IMR-90 (cell line): ENCODE data around the gene TENT5A. TPM values are rescaled to one million over a fixed set of nuclear protein-coding genes. Genes with fewer than 3 reads are reported as not detected.
A peak's percentile ranks its signal among the peaks of the same experiment; 100 is the strongest.

Experiments used
- ATAC-seq: fragments of 200-7000 bp; cut with Tn5 transposase; 2 replicates; pipeline ENCODE4 v1.9.1; 2020; ENCODE audit warnings: low read depth, mild to moderate bottlenecking, moderate library complexity
- BruUV-seq: library from RNA; stranded (reverse); fragments of 400-500 nt; replicated peaks from 2 replicates; lab custom pipeline; 2021; lab: Mats Ljungman, UMichigan
- CTCF ChIA-PET: fragments of 300-600 bp; formaldehyde crosslinking; extraction: SDS; loops from one replicate; lab custom pipeline; 2021; ENCODE audit warnings: antibody characterized with exemption; lab: Yijun Ruan, JAX
- POLR2A ChIA-PET: fragments of 300-600 bp; sonication (Branson Sonifier 250); formaldehyde crosslinking; loops from one replicate; lab custom pipeline; 2022; ENCODE audit warnings: antibody characterized with exemption; ENCODE audit not compliant: unreplicated experiment; lab: Charles Lee
- DNase-seq: peaks from one replicate; pipeline ENCODE4 v3.0.0; 2013
- H2AFZ ChIP-seq: replicated peaks from 2 replicates; pipeline ENCODE3; 2013; ENCODE audit warnings: low read length, mild to moderate bottlenecking; ENCODE audit not compliant: poor library complexity
- H2AK5ac ChIP-seq: 2 replicates; pipeline ENCODE4 v1.6.1; 2013; ENCODE audit warnings: low read depth, low read length, inconsistent platforms
- H2AK9ac ChIP-seq: replicated peaks from 2 replicates; pipeline ENCODE3; 2013; ENCODE audit warnings: mild to moderate bottlenecking, low read depth, low read length, moderate library complexity; ENCODE audit not compliant: poor library complexity
- H2BK120ac ChIP-seq: 2 replicates; pipeline ENCODE4 v1.6.1; 2013; ENCODE audit warnings: low read depth, low read length, inconsistent platforms
- H2BK15ac ChIP-seq: 3 replicates; pipeline ENCODE4 v1.6.1; 2013; ENCODE audit warnings: low read depth, low read length, inconsistent platforms
- H2BK20ac ChIP-seq: 2 replicates; pipeline ENCODE4 v1.6.1; 2013; ENCODE audit warnings: low read depth, mild to moderate bottlenecking, inconsistent platforms, low read length, moderate library complexity
- H2BK5ac ChIP-seq: 2 replicates; pipeline ENCODE4 v1.6.1; 2013; ENCODE audit warnings: mild to moderate bottlenecking, low read depth, low read length, inconsistent platforms; ENCODE audit not compliant: poor library complexity, severe bottlenecking
- H3K14ac ChIP-seq: replicated peaks from 2 replicates; pipeline ENCODE4 v1.6.1; 2013; ENCODE audit warnings: low read depth, low read length, inconsistent platforms
- H3K18ac ChIP-seq: 2 replicates; pipeline ENCODE4 v1.6.1; 2013; ENCODE audit warnings: low read depth, low read length, control low read depth
- H3K23ac ChIP-seq: 2 replicates; pipeline ENCODE4 v1.6.1; 2013; ENCODE audit warnings: low read depth, low read length, inconsistent platforms
- H3K27ac ChIP-seq: 2 replicates; pipeline ENCODE4 v1.5.1; 2013; ENCODE audit warnings: mild to moderate bottlenecking, control low read depth, low read length; ENCODE audit not compliant: insufficient read depth
- H3K27me3 ChIP-seq: 2 replicates; pipeline ENCODE4 v1.6.1; 2013; ENCODE audit warnings: low read length; ENCODE audit not compliant: control insufficient read depth, insufficient read depth
- H3K36me3 ChIP-seq: 2 replicates; pipeline ENCODE4 v1.6.1; 2013; ENCODE audit warnings: low read length, mixed read lengths; ENCODE audit not compliant: control insufficient read depth, insufficient read depth
- H3K4ac ChIP-seq: 2 replicates; pipeline ENCODE4 v1.6.1; 2013; ENCODE audit warnings: low read depth, low read length, inconsistent platforms
- H3K4me1 ChIP-seq: 2 replicates; pipeline ENCODE4 v1.6.1; 2013; ENCODE audit warnings: low read length, mixed read lengths; ENCODE audit not compliant: control insufficient read depth, insufficient read depth
- H3K4me2 ChIP-seq: 2 replicates; pipeline ENCODE4 v1.6.1; 2013; ENCODE audit warnings: low read depth, mild to moderate bottlenecking, control low read depth, low read length, moderate library complexity
- H3K4me3 ChIP-seq: 2 replicates; pipeline ENCODE4 v1.5.1; 2013; ENCODE audit warnings: low read depth, mild to moderate bottlenecking, control low read depth, low read length, moderate library complexity; ENCODE audit not compliant: insufficient read depth
- H3K56ac ChIP-seq: 2 replicates; pipeline ENCODE4 v1.6.1; 2013; ENCODE audit warnings: low read length, inconsistent platforms; ENCODE audit not compliant: insufficient read depth; ENCODE audit errors: extremely low read depth
- H3K79me1 ChIP-seq, 2 experiments: 2 replicates each; pipeline ENCODE4 v1.6.1; 2013; ENCODE audit warnings: low read length in 2 of 2, inconsistent platforms in 1 of 2, low read depth in 1 of 2
- H3K9ac ChIP-seq: 2 replicates; pipeline ENCODE4 v1.6.1; 2013; ENCODE audit warnings: low read depth, low read length, control low read depth
- H3K9me1 ChIP-seq: 2 replicates; pipeline ENCODE4 v1.6.1; 2013; ENCODE audit warnings: low read length, inconsistent platforms; ENCODE audit not compliant: insufficient read depth
- H3K9me3 ChIP-seq: 2 replicates; pipeline ENCODE4 v1.6.1; 2013; ENCODE audit warnings: low read length; ENCODE audit not compliant: control insufficient read depth, insufficient read depth
- H4K20me1 ChIP-seq: 2 replicates; pipeline ENCODE4 v1.6.1; 2013; ENCODE audit warnings: low read length, inconsistent platforms; ENCODE audit not compliant: insufficient read depth
- H4K5ac ChIP-seq: 2 replicates; pipeline ENCODE4 v1.6.1; 2013; ENCODE audit warnings: mild to moderate bottlenecking, low read depth, low read length, control low read depth
- H4K8ac ChIP-seq, 2 experiments: 2 replicates each; pipeline ENCODE4 v1.6.1; 2013; ENCODE audit warnings: low read depth in 2 of 2, low read length in 2 of 2, control low read depth in 1 of 2, inconsistent platforms in 1 of 2
- H4K91ac ChIP-seq: 2 replicates; pipeline ENCODE4 v1.6.1; 2013; ENCODE audit warnings: low read depth, low read length, inconsistent platforms; ENCODE audit not compliant: insufficient read depth
- BHLHE40 ChIP-seq: fragments of 150-350 bp; IDR thresholded peaks from 2 replicates; pipeline ENCODE4 v1.6.1; 2016; ENCODE audit warnings: mild to moderate bottlenecking, low read depth, low read length
- CEBPB ChIP-seq: IDR thresholded peaks from 2 replicates; pipeline ENCODE4 v1.6.1; 2012; ENCODE audit warnings: low read depth, low read length, improper control_type of control experiment
- FOS ChIP-seq: fragments of 150-350 bp; IDR thresholded peaks from 2 replicates; pipeline ENCODE4 v1.6.1; 2016; ENCODE audit warnings: low read depth, low read length
- MXI1 ChIP-seq: IDR thresholded peaks from 2 replicates; pipeline ENCODE4 v1.6.1; 2012; ENCODE audit warnings: low read depth, mild to moderate bottlenecking, low read length, moderate library complexity, borderline replicate concordance
- NFE2L2 ChIP-seq: fragments of 150-350 bp; IDR thresholded peaks from 2 replicates; pipeline ENCODE4 v1.6.1; 2016; ENCODE audit warnings: low read depth, mild to moderate bottlenecking, low read length
- RCOR1 ChIP-seq: IDR thresholded peaks from 2 replicates; pipeline ENCODE4 v1.6.1; 2012; ENCODE audit warnings: mild to moderate bottlenecking, low read length, improper control_type of control experiment; ENCODE audit not compliant: insufficient replicate concordance
- RFX5 ChIP-seq: IDR thresholded peaks from 2 replicates; pipeline ENCODE4 v1.8.0; 2012; ENCODE audit warnings: low read depth, mild to moderate bottlenecking, low read length, moderate library complexity
- WGBS, 2 experiments: methylation state at CpG; one replicate each; pipeline versions ENCODE4 v1.1.5 to v1.1.7; 2013; ENCODE audit warnings: missing lambda C conversion rate in 2 of 2; ENCODE audit not compliant: insufficient read length in 1 of 2; ENCODE audit errors: extremely low coverage in 2 of 2; 5-methylcytosine and 5-hydroxymethylcytosine counted together
- dilution Hi-C: fragments of 300-500 bp; cut with HindIII; formaldehyde crosslinking; loops from one replicate; pipeline ENCODE4 v1.14.3; 2018; ENCODE audit warnings: low sequenced_read_pairs; ENCODE audit not compliant: unreplicated experiment
- in situ Hi-C: fragments of 300-500 bp; cut with MboI; formaldehyde crosslinking; loops from 3 replicates; pipeline ENCODE4 v1.14.3; 2019; ENCODE audit warnings: low sequenced_read_pairs, inconsistent platforms, mixed read lengths
- intact Hi-C: fragments of 100-400 bp; cut with micrococcal nuclease; formaldehyde crosslinking; loops from 2 replicates; pipeline ENCODE4 v1.10.0; 2022
- polyA plus RNA-seq, 3 experiments: library from polyadenylated mRNA; depleted of rRNA; stranded (reverse); fragments of >200 nt; gene quantifications; 2 replicates each; pipeline ENCODE4 v1.2.3, GENCODE V29; 2012; ENCODE audit warnings: low replicate concordance in 1 of 3
- total RNA-seq: library from RNA; depleted of rRNA; stranded (reverse); fragments of >200 nt; gene quantifications from 2 replicates; pipeline ENCODE4 v1.2.3, GENCODE V29; 2012

Gene TENT5A
- total and polyA plus RNA-seq, 2 of the 4 experiments (the other 2 are of a cell fraction): 3.5 to 10.8 TPM

GRCh38 chr6:81766482-81767069, 14.1 kb upstream of the TENT5A start:
- Histone ChIP-seq H3K4me3 (no peak overlapping the region), H4K20me1 (no peaks in the 10 kb centered on the region), H2BK5ac (peak overlapping the region; percentile 66), H2AFZ (no peak overlapping the region), H3K27me3 (no peaks in the 10 kb centered on the region), H2BK120ac (peak overlapping the region; percentile 78), H3K4me1 (peaks cover 14% of the 10 kb centered on the region), H3K36me3 (no peaks in the 10 kb centered on the region), H3K14ac (peak overlapping the region; percentile 47), H3K9me1 (peaks cover 4% of the 10 kb centered on the region; the same call in 1 of the 2 replicates), H3K9ac (0 out of 2 replicates have a peak overlapping the region, but pooled peaks have one; percentile 3), H4K91ac (0 out of 2 replicates have a peak overlapping the region, but pooled peaks have one; percentile 42), H3K4ac (peak overlapping the region; percentile 62), H3K18ac (peak overlapping the region; percentile 92), H3K56ac (no peak overlapping the region), H3K27ac (peak overlapping the region; percentile 55; the same call in 1 of the 2 replicates), H3K4me2 (peak overlapping the region; percentile 80), H3K23ac (peak overlapping the region; percentile 31; the same call in 1 of the 2 replicates), H2BK15ac (peak overlapping the region; percentile 64; the same call in 1 of the 3 replicates), H2AK5ac (no peak overlapping the region), H3K9me3 (no peaks in the 10 kb centered on the region), H4K5ac (peak overlapping the region; percentile 38; the same call in 1 of the 2 replicates), H4K8ac (peak overlapping the region in 1 of 2 experiments; percentile 50; a peak in 2 of 4 replicates), H3K79me1 (no peaks in the 10 kb centered on the region), H2AK9ac (no peak overlapping the region), H2BK20ac (peak overlapping the region; percentile 81)
- WGBS, 2 experiments: no CpG with 5 or more reads among the region's 3 CpGs
- peak; percentile 93 for DNase-seq
- POLR2A ChIA-PET: no interaction called here
- CTCF ChIA-PET: no interaction called here
- TF ChIP-seq NFE2L2 (no peak), FOS (no peak), CEBPB (peak; percentile 96), RCOR1 (no peak), RFX5 (no peak), BHLHE40 (no peak), MXI1 (no peak)
- in situ Hi-C loops (loop anchor here (25.0 kb wide), 1 partner anchor 1629 kb away; no protein-coding TSS in a partner anchor), dilution Hi-C loops (no loop called here), intact Hi-C loops (loop anchor here (5.0 to 10.0 kb wide), 2 partner anchors 128 to 231 kb away; no protein-coding TSS in a partner anchor)
- peak; percentile 60 for ATAC-seq
- no TSS peak for BruUV-seq
